ENCODE results near the gene CAMTA1. TPM values are rescaled to one million over a fixed set of nuclear protein-coding genes. Genes with fewer than 3 reads are reported as not detected.
A peak's percentile ranks its signal among the peaks of the same experiment; 100 is the strongest.
"Not testable (repeated sequence)": the region's sequence is repeated elsewhere in the genome, so short reads cannot be mapped to it uniquely, and the experiment has no call there.

Gene CAMTA1
- total and polyA plus RNA-seq, 3 experiments from 2014 or later: 60.2 to 79.0 (median 61.7) TPM

DNA sequence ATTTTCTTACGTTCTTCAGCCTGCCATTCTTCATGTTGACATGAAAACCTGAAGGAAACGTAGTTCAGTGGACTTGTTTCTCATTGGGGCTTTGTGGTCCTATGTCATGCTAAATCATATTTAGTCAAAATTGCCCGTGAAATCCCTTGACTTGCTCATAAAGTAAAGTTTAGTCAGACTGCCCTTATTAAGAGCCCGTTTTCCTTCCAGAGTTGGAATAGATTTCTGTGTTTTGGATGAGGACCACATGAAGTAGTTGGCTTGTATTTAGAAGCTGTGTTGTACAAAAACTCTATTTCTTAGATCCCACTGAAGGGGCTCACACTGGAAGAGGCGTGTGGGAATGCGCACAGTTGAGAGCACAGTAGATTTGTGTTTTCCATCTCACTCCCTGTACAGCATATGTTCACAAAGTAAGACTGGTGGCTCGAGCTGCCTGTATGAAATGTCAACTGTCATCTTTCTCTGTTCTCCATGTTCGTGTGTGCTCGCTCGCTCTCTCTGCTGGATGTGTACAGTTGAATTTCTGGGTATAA, 42.4 kb downstream of the CAMTA1 start:
- Histone ChIP-seq H3K4me1 (ENCODE audit: insufficient read depth, low read length) (no peaks in the 10 kb centered on the region), H3K27ac (ENCODE audit: low read depth, low read length) (no peak overlapping the region), H3K36me3 (ENCODE audit: insufficient read depth, low read length) (peaks cover 4% of the 10 kb centered on the region), H3K27me3 (ENCODE audit: insufficient read depth, low read length, poor library complexity, severe bottlenecking) (no peaks in the 10 kb centered on the region), H3K9me3 (ENCODE audit: low read length) (no peaks in the 10 kb centered on the region), H3K4me3 (ENCODE audit: low read length) (no peak overlapping the region)
- CTCF ChIA-PET: no interaction called here
- DNase-seq: no peak
- peak overlapping the region in 1 of 8 donors; percentile 8 for H3K27ac Mint-ChIP-seq
- POLR2A ChIA-PET: no interaction called here
- no peaks in the 10 kb centered on the region for H3K9me3 Mint-ChIP-seq
- H3K36me3 Mint-ChIP-seq: peaks cover 0 to 42% (median 14%) of the 10 kb centered on the region in 3 donors
- H3K4me3 Mint-ChIP-seq: no peak overlapping the region
- no peaks in the 10 kb centered on the region for H3K27me3 Mint-ChIP-seq
- peaks cover 10 to 44% (median 30%) of the 10 kb centered on the region in 3 donors for H3K4me1 Mint-ChIP-seq

DNA sequence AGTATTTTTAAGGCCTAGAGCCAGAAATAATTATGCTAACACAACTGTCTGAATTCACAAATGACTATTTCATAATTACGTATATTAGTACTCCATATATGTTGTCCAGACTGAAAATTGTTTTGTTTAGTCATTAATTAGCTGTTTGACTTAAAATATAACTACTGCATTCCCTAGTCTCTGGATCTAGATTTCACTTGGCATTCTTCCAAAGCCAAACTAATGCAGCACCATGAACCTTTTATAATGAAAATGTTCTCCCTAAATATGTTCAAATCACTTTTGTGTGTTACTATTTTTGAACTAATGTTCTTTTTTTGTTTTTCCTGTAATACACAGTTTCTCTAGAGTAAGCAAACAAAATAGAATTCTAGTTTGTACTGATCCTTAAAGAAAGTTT, 46.1 kb downstream of the CAMTA1 start:
- peaks cover 5 to 31% (median 19%) of the 10 kb centered on the region in 3 donors for H3K4me1 Mint-ChIP-seq
- H3K4me1 ChIP-seq (ENCODE audit: insufficient read depth, low read length): no peaks in the 10 kb centered on the region
- no peak overlapping the region for H3K27ac Mint-ChIP-seq
- H3K27me3 Mint-ChIP-seq: no peaks in the 10 kb centered on the region
- no peak overlapping the region for H3K27ac ChIP-seq (ENCODE audit: low read depth, low read length)
- no peak for DNase-seq
- no peak overlapping the region for H3K4me3 Mint-ChIP-seq
- ChIA-PET POLR2A (no interaction called here), CTCF (no interaction called here)
- no peak overlapping the region for H3K4me3 ChIP-seq (ENCODE audit: low read length)
- peaks cover 4% of the 10 kb centered on the region for H3K36me3 ChIP-seq (ENCODE audit: insufficient read depth, low read length)
- H3K27me3 ChIP-seq (ENCODE audit: insufficient read depth, low read length, poor library complexity, severe bottlenecking): no peaks in the 10 kb centered on the region
- no peaks in the 10 kb centered on the region for H3K9me3 Mint-ChIP-seq
- H3K36me3 Mint-ChIP-seq: peaks cover 3 to 57% (median 14%) of the 10 kb centered on the region in 3 donors
- H3K9me3 ChIP-seq (ENCODE audit: low read length): no peaks in the 10 kb centered on the region

DNA sequence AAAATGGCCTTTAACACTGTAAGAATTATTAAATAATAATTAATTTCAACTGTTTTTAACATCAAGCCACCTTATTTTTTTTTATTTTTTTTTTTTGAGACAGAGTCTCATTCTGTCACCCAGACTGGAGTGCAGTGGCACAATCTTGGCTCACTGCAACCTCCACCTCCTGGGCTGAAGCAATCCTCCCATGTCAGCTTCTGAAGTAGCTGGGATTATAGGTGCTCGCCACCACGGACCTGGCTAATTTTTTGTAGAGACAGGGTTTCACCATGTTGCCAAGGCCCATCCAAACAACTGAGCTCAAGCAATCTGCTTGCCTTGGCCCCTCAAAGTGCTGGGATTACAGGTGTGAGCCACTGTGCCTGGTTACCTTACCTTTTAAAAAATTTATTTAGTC, 46.8 kb downstream of the CAMTA1 start:
- H3K4me3 ChIP-seq (ENCODE audit: low read length); CTCF ChIA-PET: not testable (repeated sequence)

DNA sequence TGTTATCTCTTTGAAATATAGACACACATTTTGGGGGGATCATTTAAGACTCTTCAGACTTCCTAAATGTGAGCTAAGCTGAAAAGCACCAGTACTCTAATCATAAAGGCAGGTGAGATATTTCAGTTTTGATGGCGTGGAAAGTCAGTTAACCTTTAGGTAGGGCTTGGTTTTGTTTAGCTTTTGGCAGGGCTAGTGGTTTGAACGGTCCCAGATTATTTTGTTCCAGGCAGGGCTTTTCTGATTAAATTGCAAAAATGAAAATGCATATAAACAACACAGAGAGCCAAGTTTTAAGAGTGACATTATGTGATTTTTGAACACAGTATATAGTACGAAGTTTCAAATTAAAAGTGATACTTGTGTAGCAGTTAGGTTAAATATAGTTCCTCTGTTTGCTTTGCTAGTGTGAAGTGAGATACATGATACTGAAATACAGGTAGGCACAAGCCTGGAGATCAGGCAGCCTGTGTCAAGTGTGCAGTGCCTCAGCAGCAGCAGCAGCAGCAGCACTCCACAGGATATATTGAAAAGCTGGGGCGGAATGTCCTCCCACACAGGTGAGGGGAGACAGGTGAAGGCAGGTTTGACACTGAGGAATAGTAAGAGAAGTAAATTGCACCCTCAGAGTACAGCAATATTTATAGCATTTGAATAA, 47.4 kb downstream of the CAMTA1 start:
- peaks cover 6 to 55% (median 17%) of the 10 kb centered on the region in 3 donors for H3K36me3 Mint-ChIP-seq
- peak overlapping the region in 1 of 8 donors; percentile 49 for H3K27ac Mint-ChIP-seq
- CTCF ChIA-PET: no interaction called here

More for the DNA sequence above, 46.8 kb downstream of the CAMTA1 start:
- H3K27me3 Mint-ChIP-seq; H3K9me3 Mint-ChIP-seq; DNase-seq; H3K9me3 ChIP-seq (ENCODE audit: low read length); H3K36me3 ChIP-seq (ENCODE audit: insufficient read depth, low read length); H3K4me3 Mint-ChIP-seq; POLR2A ChIA-PET; H3K4me1 ChIP-seq (ENCODE audit: insufficient read depth, low read length); H3K27ac ChIP-seq (ENCODE audit: low read depth, low read length); H3K27me3 ChIP-seq (ENCODE audit: insufficient read depth, low read length, poor library complexity, severe bottlenecking); H3K27ac Mint-ChIP-seq: not testable (repeated sequence)
- Mint-ChIP-seq H3K4me1 (peaks cover 5 to 33% (median 19%) of the 10 kb centered on the region in 3 donors), H3K36me3 (peaks cover 6 to 58% (median 17%) of the 10 kb centered on the region in 3 donors)

GRCh38 chr1:6833804-6834203, 48.5 kb downstream of the CAMTA1 start:
- CTCF ChIA-PET: no interaction called here
- DNase-seq: no peak

More for the DNA sequence above, 47.4 kb downstream of the CAMTA1 start:
- no peak overlapping the region for H3K27ac ChIP-seq (ENCODE audit: low read depth, low read length)
- Mint-ChIP-seq H3K9me3 (no peaks in the 10 kb centered on the region), H3K4me1 (peaks cover 3 to 27% (median 13%) of the 10 kb centered on the region in 3 donors), H3K27me3 (peaks cover 0 to 3% of the 10 kb centered on the region in 2 donors), H3K4me3 (peak overlapping the region in 1 of 7 donors; percentile 11)
- no peaks in the 10 kb centered on the region for H3K4me1 ChIP-seq (ENCODE audit: insufficient read depth, low read length)
- POLR2A ChIA-PET: no interaction called here
- H3K4me3 ChIP-seq (ENCODE audit: low read length): no peak overlapping the region
- DNase-seq: no peak
- H3K27me3 ChIP-seq (ENCODE audit: insufficient read depth, low read length, poor library complexity, severe bottlenecking): no peaks in the 10 kb centered on the region
- peaks cover 4% of the 10 kb centered on the region for H3K36me3 ChIP-seq (ENCODE audit: insufficient read depth, low read length)
- H3K9me3 ChIP-seq (ENCODE audit: low read length): no peaks in the 10 kb centered on the region

GRCh38 chr1:6834366-6834765, 49.1 kb downstream of the CAMTA1 start:
- no peak overlapping the region for H3K27ac ChIP-seq (ENCODE audit: low read depth, low read length)
- H3K4me3 ChIP-seq (ENCODE audit: low read length): no peak overlapping the region
- no peaks in the 10 kb centered on the region for H3K27me3 ChIP-seq (ENCODE audit: insufficient read depth, low read length, poor library complexity, severe bottlenecking)
- H3K4me3 Mint-ChIP-seq: no peak overlapping the region
- H3K27ac Mint-ChIP-seq: peak overlapping the region in 1 of 8 donors; percentile 60
- peaks cover 6 to 58% (median 16%) of the 10 kb centered on the region in 3 donors for H3K36me3 Mint-ChIP-seq
- ChIA-PET CTCF (no interaction called here), POLR2A (no interaction called here)
- no peaks in the 10 kb centered on the region for H3K4me1 ChIP-seq (ENCODE audit: insufficient read depth, low read length)
- peaks cover 0 to 23% (median 9%) of the 10 kb centered on the region in 3 donors for H3K4me1 Mint-ChIP-seq
- peaks cover 2% of the 10 kb centered on the region for H3K36me3 ChIP-seq (ENCODE audit: insufficient read depth, low read length)
- DNase-seq: no peak
- peaks cover 0 to 3% of the 10 kb centered on the region in 2 donors for H3K27me3 Mint-ChIP-seq
- no peaks in the 10 kb centered on the region for H3K9me3 Mint-ChIP-seq
- no peaks in the 10 kb centered on the region for H3K9me3 ChIP-seq (ENCODE audit: low read length)

More at GRCh38 chr1:6833804-6834203, 48.5 kb downstream of the CAMTA1 start:
- Histone ChIP-seq H3K4me1 (ENCODE audit: insufficient read depth, low read length) (no peaks in the 10 kb centered on the region), H3K27ac (ENCODE audit: low read depth, low read length) (no peak overlapping the region), H3K4me3 (ENCODE audit: low read length) (no peak overlapping the region), H3K9me3 (ENCODE audit: low read length) (no peaks in the 10 kb centered on the region), H3K27me3 (ENCODE audit: insufficient read depth, low read length, poor library complexity, severe bottlenecking) (no peaks in the 10 kb centered on the region), H3K36me3 (ENCODE audit: insufficient read depth, low read length) (peaks cover 4% of the 10 kb centered on the region)
- Mint-ChIP-seq H3K27ac (no peak overlapping the region), H3K4me3 (no peak overlapping the region), H3K4me1 (peaks cover 0 to 22% (median 8%) of the 10 kb centered on the region in 3 donors), H3K27me3 (peaks cover 0 to 3% of the 10 kb centered on the region in 2 donors), H3K36me3 (peaks cover 6 to 61% (median 17%) of the 10 kb centered on the region in 3 donors), H3K9me3 (no peaks in the 10 kb centered on the region)
- POLR2A ChIA-PET: interaction anchor here (0.6 kb wide), 1 partner anchor 49 kb away, joined by 3 read pairs; no protein-coding TSS in a partner anchor

- no peak overlapping the region for H3K4me3 Mint-ChIP-seq
- no peaks in the 10 kb centered on the region for H3K9me3 ChIP-seq (ENCODE audit: low read length)
- DNase-seq: no peak
- H3K9me3 Mint-ChIP-seq: no peaks in the 10 kb centered on the region
- H3K36me3 Mint-ChIP-seq: peaks cover 6 to 60% (median 13%) of the 10 kb centered on the region in 3 donors
- ChIA-PET CTCF (no interaction called here), POLR2A (no interaction called here)
- H3K4me1 ChIP-seq (ENCODE audit: insufficient read depth, low read length): no peaks in the 10 kb centered on the region
- no peak overlapping the region for H3K27ac ChIP-seq (ENCODE audit: low read depth, low read length)
- H3K27ac Mint-ChIP-seq: no peak overlapping the region
- H3K4me3 ChIP-seq (ENCODE audit: low read length): no peak overlapping the region
- H3K27me3 ChIP-seq (ENCODE audit: insufficient read depth, low read length, poor library complexity, severe bottlenecking): no peaks in the 10 kb centered on the region
- H3K4me1 Mint-ChIP-seq: peaks cover under 1 to 28% (median 14%) of the 10 kb centered on the region in 3 donors
- H3K27me3 Mint-ChIP-seq: peaks cover 0 to 3% of the 10 kb centered on the region in 2 donors
- no peaks in the 10 kb centered on the region for H3K36me3 ChIP-seq (ENCODE audit: insufficient read depth, low read length)
These were observed 49.9 kb downstream of the CAMTA1 start for GRCh38 chr1:6835139-6835538.

DNA sequence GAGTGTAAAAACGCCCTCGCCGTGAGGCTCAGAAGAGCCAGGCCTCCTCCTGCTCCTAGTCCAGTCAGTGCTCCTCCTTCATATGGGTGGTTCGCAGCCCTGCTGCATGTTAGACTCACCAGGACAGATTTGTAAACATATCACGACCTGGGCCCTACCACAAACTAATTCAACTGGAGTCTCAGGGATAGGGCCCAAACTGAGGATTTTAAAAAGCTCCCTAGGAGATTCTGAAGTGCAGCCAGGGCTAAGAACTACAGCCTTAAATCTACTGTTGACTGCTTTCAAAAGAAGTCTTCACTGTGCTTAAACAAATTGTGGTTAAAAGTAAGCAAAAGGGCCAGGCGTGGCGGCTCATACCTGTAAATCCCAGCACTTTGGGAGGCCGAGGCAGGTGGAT, 57.0 kb downstream of the CAMTA1 start:
- Mint-ChIP-seq H3K4me1 (peaks cover 14 to 28% (median 26%) of the 10 kb centered on the region in 3 donors), H3K27me3 (peaks cover 0 to 3% of the 10 kb centered on the region in 2 donors), H3K27ac (no peak overlapping the region), H3K4me3 (no peak overlapping the region), H3K36me3 (peaks cover 17 to 63% (median 26%) of the 10 kb centered on the region in 3 donors), H3K9me3 (peaks cover 0 to 9% (median 0%) of the 10 kb centered on the region in 5 donors)
- no peak overlapping the region for H3K27ac ChIP-seq (ENCODE audit: low read depth, low read length)
- ChIA-PET POLR2A (no interaction called here), CTCF (no interaction called here)
- no peak overlapping the region for H3K4me3 ChIP-seq (ENCODE audit: low read length)
- H3K9me3 ChIP-seq (ENCODE audit: low read length): no peaks in the 10 kb centered on the region
- H3K4me1 ChIP-seq (ENCODE audit: insufficient read depth, low read length): no peaks in the 10 kb centered on the region
- H3K36me3 ChIP-seq (ENCODE audit: insufficient read depth, low read length): peaks cover 6% of the 10 kb centered on the region
- H3K27me3 ChIP-seq (ENCODE audit: insufficient read depth, low read length, poor library complexity, severe bottlenecking): no peaks in the 10 kb centered on the region
- DNase-seq: no peak

Measured in CD8-positive, alpha-beta memory T cell (primary cell).